ENCODE measurements around the gene NLGN1.
"Not testable (repeated sequence)": the region's sequence is repeated elsewhere in the genome, so short reads cannot be mapped to it uniquely, and the experiment has no call there.

Gene NLGN1

DNA sequence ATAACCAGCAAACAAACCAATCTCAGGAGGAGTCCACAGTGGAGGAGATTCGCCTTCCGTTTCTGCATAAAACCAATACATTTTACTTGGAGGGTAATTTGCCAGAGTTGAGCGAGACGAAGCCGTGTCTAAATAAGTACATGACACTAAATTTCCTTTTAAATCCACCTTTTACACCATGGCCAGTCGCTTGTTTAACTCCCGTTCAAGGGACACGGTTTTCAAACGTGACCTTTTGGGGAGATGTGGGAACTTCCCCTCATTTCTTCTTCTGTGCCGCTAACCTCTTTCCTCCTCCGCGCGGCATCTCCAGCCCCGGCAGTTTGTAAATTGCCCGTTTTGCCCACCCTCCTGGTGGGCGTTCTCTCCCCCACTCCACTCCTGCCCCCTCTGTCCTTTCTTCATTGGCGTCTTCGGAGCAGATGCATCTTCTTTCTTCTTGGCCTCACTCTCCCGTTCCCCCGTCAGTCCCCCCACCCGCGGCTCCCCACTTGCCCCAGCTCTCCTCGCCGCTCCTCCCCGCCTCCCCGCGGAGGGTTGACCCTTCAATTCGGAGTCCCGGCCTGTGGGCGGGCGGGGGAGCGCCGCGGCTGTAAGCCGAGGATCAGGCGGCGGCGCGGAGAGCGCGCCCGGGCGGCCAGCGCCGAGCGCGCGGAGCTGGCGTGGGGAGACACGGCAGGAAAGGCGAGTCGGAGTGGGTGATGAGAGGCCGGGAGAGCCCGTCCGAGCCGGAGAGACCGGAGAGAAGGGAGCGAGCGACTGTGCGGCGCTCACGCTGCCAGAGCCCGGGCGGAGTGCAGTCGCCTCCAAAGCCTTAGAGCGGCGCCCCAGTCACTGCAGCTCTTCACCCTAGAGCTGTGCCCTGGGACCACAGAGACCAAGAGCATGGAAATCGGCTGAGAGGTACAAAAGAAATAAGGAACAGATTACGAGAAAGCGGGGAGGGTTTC, at the start of gene NLGN1:
Gene NLGN1 (plus strand): TSS at position 584 of the 950 bp plus-strand sequence.
- Histone ChIP-seq H3K36me3 (ENCODE audit: control insufficient read depth, insufficient read depth, low read length) (no peaks in the 10 kb centered on the region), H3K9me3 (ENCODE audit: control insufficient read depth, insufficient read depth, low read length) (no peaks in the 10 kb centered on the region), H3K4me3 (ENCODE audit: low read length) (peak within 1 kb of the TSS; percentile 98), H3K27me3 (ENCODE audit: control insufficient read depth, insufficient read depth, low read length) (peaks cover 4% of the 10 kb centered on the region; the same call in 1 of the 2 replicates), H3K4me1 (ENCODE audit: control insufficient read depth, insufficient read depth, low read length) (no peaks in the 10 kb centered on the region), H3K27ac (ENCODE audit: low read length) (no peak within 1 kb of the TSS)
- no peak for DNase-seq (ENCODE audit: low read depth, low spot score)
- no CpG with 5 or more reads among the region's 70 CpGs for WGBS (ENCODE audit: insufficient coverage, insufficient read length)

GRCh38 chr3:173351886-173352285, 45.7 kb upstream of the NLGN1 start:
- Histone ChIP-seq H3K36me3 (ENCODE audit: control insufficient read depth, insufficient read depth, low read length) (no peaks in the 10 kb centered on the region), H3K4me1 (ENCODE audit: control insufficient read depth, insufficient read depth, low read length) (peaks cover 2% of the 10 kb centered on the region; the same call in 1 of the 2 replicates), H3K9me3 (ENCODE audit: control insufficient read depth, insufficient read depth, low read length) (no peaks in the 10 kb centered on the region), H3K27ac (ENCODE audit: low read length) (no peak overlapping the region), H3K4me3 (ENCODE audit: low read length) (no peak overlapping the region), H3K27me3 (ENCODE audit: control insufficient read depth, insufficient read depth, low read length) (no peaks in the 10 kb centered on the region)
- DNase-seq (ENCODE audit: low read depth, low spot score), result no peak

GRCh38 chr3:173353137-173353536, 44.4 kb upstream of the NLGN1 start:
- not testable (repeated sequence) for H3K4me1 ChIP-seq (ENCODE audit: control insufficient read depth, insufficient read depth, low read length); H3K27me3 ChIP-seq (ENCODE audit: control insufficient read depth, insufficient read depth, low read length); H3K9me3 ChIP-seq (ENCODE audit: control insufficient read depth, insufficient read depth, low read length); H3K4me3 ChIP-seq (ENCODE audit: low read length); H3K36me3 ChIP-seq (ENCODE audit: control insufficient read depth, insufficient read depth, low read length); H3K27ac ChIP-seq (ENCODE audit: low read length); DNase-seq (ENCODE audit: low read depth, low spot score)
- no CpG with 5 or more reads among the region's 2 CpGs for WGBS (ENCODE audit: insufficient coverage, insufficient read length)

DNA sequence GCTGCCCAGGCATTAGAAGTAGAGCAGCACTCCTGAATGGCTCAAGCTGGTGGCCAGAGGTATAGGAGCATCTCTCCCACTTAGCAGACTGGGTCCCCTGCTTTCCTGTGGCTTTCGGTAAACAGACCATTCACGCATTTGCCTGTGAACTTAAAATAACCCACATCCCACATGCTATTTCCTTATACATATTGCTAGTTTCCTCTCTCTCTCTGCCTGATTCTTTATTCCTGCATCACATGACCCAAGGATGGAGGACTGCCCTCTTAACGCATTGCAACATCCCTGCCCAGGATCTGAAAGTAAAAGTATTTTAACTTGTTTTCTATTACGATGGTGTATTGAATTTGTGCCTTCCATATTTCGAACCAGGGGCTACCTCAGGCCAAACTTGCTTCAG, 43.4 kb upstream of the NLGN1 start:
- Histone ChIP-seq H3K9me3 (ENCODE audit: control insufficient read depth, insufficient read depth, low read length) (no peaks in the 10 kb centered on the region), H3K4me3 (ENCODE audit: low read length) (no peak overlapping the region), H3K27me3 (ENCODE audit: control insufficient read depth, insufficient read depth, low read length) (no peaks in the 10 kb centered on the region), H3K4me1 (ENCODE audit: control insufficient read depth, insufficient read depth, low read length) (peaks cover 2% of the 10 kb centered on the region; the same call in 1 of the 2 replicates), H3K27ac (ENCODE audit: low read length) (no peak overlapping the region), H3K36me3 (ENCODE audit: control insufficient read depth, insufficient read depth, low read length) (no peaks in the 10 kb centered on the region)
- no CpG with 5 or more reads among the region's 5 CpGs for WGBS (ENCODE audit: insufficient coverage, insufficient read length)
- no peak for DNase-seq (ENCODE audit: low read depth, low spot score)

DNA sequence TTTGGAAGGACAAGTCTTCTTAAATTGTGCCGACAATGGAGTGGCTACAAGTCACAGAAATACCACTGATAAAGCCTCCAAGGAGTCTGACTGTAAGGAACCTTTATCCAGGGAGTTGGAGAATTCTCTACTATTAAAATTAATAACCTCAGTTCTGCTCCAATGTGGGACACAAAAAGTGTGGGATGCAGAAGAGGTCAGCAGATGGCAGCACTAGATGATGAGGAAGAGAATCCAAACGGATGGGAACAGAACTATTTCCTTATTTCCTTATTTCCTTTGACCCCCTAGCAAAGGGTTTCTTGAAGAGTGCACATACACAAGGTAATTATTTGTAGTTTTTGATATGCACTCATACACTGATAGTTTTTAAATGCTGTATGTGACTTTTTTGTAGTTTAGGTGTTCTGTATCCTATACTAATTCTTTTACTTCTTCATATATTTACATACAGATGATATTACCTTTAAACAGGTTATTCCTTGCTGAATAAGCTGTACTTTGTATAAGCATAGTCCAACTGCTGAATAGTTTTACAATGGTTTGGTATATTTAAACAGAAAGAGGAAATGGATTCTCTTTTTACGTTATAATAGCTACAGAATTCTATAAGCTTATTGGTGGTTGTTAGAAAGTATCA, 25.6 kb upstream of the NLGN1 start:
- Histone ChIP-seq H3K36me3 (ENCODE audit: control insufficient read depth, insufficient read depth, low read length) (no peaks in the 10 kb centered on the region), H3K27me3 (ENCODE audit: control insufficient read depth, insufficient read depth, low read length) (no peaks in the 10 kb centered on the region), H3K27ac (ENCODE audit: low read length) (no peak overlapping the region), H3K4me1 (ENCODE audit: control insufficient read depth, insufficient read depth, low read length) (no peaks in the 10 kb centered on the region), H3K4me3 (ENCODE audit: low read length) (no peak overlapping the region), H3K9me3 (ENCODE audit: control insufficient read depth, insufficient read depth, low read length) (no peaks in the 10 kb centered on the region)
- no CpG with 5 or more reads among the region's 3 CpGs for WGBS (ENCODE audit: insufficient coverage, insufficient read length)
- no peak for DNase-seq (ENCODE audit: low read depth, low spot score)

GRCh38 chr3:173380681-173381080, 16.9 kb upstream of the NLGN1 start:
- no peak overlapping the region for H3K4me3 ChIP-seq (ENCODE audit: low read length)
- WGBS (ENCODE audit: insufficient coverage, insufficient read length), result no CpG with 5 or more reads among the region's 3 CpGs
- no peaks in the 10 kb centered on the region for H3K36me3 ChIP-seq (ENCODE audit: control insufficient read depth, insufficient read depth, low read length)
- H3K4me1 ChIP-seq (ENCODE audit: control insufficient read depth, insufficient read depth, low read length), result no peaks in the 10 kb centered on the region
- DNase-seq (ENCODE audit: low read depth, low spot score), result no peak
- no peak overlapping the region for H3K27ac ChIP-seq (ENCODE audit: low read length)
- H3K9me3 ChIP-seq (ENCODE audit: control insufficient read depth, insufficient read depth, low read length), result no peaks in the 10 kb centered on the region
- no peaks in the 10 kb centered on the region for H3K27me3 ChIP-seq (ENCODE audit: control insufficient read depth, insufficient read depth, low read length)

DNA sequence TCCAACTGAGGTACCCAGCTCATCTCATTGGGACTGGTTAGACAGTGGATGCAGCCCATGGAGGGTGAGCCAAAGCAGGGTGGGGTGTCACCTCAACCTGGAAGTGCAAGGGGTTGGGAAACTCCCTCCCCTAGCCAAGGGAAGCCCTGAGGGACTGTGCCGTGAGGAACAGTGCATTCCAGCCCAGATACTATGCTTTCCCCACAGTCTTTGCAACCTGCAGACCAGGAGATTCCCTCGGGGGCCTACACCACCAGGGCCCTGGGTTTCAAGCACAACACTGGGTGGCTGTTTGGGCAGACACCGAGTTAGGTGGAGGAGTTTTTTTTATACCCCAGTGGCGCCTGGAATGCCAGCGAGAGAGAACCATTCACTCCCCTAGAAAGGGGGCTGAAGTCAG, 15.6 kb upstream of the NLGN1 start:
- no CpG with 5 or more reads among the region's 5 CpGs for WGBS (ENCODE audit: insufficient coverage, insufficient read length)
- H3K4me3 ChIP-seq (ENCODE audit: low read length); DNase-seq (ENCODE audit: low read depth, low spot score); H3K4me1 ChIP-seq (ENCODE audit: control insufficient read depth, insufficient read depth, low read length); H3K27me3 ChIP-seq (ENCODE audit: control insufficient read depth, insufficient read depth, low read length); H3K36me3 ChIP-seq (ENCODE audit: control insufficient read depth, insufficient read depth, low read length); H3K27ac ChIP-seq (ENCODE audit: low read length); H3K9me3 ChIP-seq (ENCODE audit: control insufficient read depth, insufficient read depth, low read length): not testable (repeated sequence)

DNA sequence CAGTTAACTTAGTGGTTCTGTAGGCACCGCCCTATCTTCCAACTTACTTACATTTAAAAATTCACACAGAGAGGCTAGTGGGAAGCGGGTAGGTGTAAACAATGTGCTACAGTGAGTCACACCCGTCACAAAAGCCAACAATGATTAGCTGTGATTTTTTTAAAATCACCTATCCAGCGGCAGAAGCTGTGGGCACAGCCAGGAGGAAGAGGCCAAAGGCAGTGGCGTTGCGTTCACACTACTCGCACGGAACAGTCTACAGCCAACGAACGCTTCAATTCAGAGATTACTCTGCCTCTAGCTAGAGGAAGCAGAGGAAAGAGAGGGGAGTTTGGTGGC, 2.5 kb upstream of the NLGN1 start:
- DNase-seq (ENCODE audit: low read depth, low spot score), result no peak
- Histone ChIP-seq H3K27me3 (ENCODE audit: control insufficient read depth, insufficient read depth, low read length) (peaks cover 4% of the 10 kb centered on the region; the same call in 1 of the 2 replicates), H3K27ac (ENCODE audit: low read length) (no peak overlapping the region), H3K9me3 (ENCODE audit: control insufficient read depth, insufficient read depth, low read length) (no peaks in the 10 kb centered on the region), H3K4me3 (ENCODE audit: low read length) (peak overlapping the region; percentile 97; the same call in 1 of the 2 replicates), H3K36me3 (ENCODE audit: control insufficient read depth, insufficient read depth, low read length) (no peaks in the 10 kb centered on the region), H3K4me1 (ENCODE audit: control insufficient read depth, insufficient read depth, low read length) (no peaks in the 10 kb centered on the region)
- no CpG with 5 or more reads among the region's 10 CpGs for WGBS (ENCODE audit: insufficient coverage, insufficient read length)

DNA sequence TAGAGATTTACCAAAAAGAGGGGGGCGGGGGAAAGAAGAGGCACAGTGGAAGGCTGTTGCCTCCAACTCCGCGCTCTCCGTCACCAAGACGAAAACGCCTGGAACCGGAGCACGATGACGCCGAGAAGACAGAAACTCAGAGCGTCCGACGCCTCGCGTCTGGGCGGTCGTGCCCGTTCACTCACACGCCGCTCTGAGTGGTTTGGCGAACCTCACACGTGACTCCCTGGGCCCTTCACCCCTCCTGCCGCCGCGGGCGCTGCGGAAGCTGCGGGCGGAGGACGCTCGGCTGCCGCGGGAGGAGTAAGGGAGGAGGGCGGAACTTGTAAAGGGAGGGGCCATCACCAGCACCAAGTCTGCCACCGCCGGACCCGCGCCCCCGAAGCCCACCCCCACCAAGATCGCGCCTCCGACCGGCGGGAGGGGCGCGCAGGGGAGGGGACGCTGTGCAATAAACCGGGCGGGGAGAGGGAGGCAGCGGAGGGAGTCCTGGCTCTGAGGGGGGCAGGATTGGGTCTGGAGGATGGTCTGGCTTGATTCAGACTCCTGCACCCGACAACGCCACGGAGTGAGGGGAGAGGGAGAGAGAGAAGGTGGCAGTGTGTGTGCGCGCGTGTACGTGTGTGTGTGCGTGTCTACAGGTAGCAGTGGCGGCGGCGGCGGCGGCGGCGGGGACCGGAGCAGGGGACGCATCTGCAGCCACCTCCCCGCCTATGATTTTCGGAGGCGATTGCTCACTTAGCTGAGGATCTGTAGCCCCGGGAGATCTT, 1.9 kb upstream of the NLGN1 start:
- H3K27ac ChIP-seq (ENCODE audit: low read length), result no peak overlapping the region
- H3K36me3 ChIP-seq (ENCODE audit: control insufficient read depth, insufficient read depth, low read length), result no peaks in the 10 kb centered on the region
- WGBS (ENCODE audit: insufficient coverage, insufficient read length), result no CpG with 5 or more reads among the region's 71 CpGs
- no peaks in the 10 kb centered on the region for H3K4me1 ChIP-seq (ENCODE audit: control insufficient read depth, insufficient read depth, low read length)
- H3K27me3 ChIP-seq (ENCODE audit: control insufficient read depth, insufficient read depth, low read length), result peaks cover 4% of the 10 kb centered on the region; the same call in 1 of the 2 replicates
- no peaks in the 10 kb centered on the region for H3K9me3 ChIP-seq (ENCODE audit: control insufficient read depth, insufficient read depth, low read length)
- H3K4me3 ChIP-seq (ENCODE audit: low read length), result peak overlapping the region; percentile 97
- no peak for DNase-seq (ENCODE audit: low read depth, low spot score)
